Measurements from ENCODE around the gene POMC.

POMC gene

GRCh38 chr2:25197336-25198208, 29.2 kb upstream of the POMC start:
- no peak for TF ChIP-seq CTCF (IDR thresholded peaks at IDR 0.05; ENCODE audit: low read depth, low read length, missing control alignments)
- DNase-seq (ENCODE audit: extremely low read depth, low read depth): no peak

GRCh38 chr2:25194576-25195122, 26.3 kb upstream of the POMC start:
- no peak for TF ChIP-seq CTCF (IDR thresholded peaks at IDR 0.05; ENCODE audit: low read depth, low read length, missing control alignments)
- no peak for DNase-seq (ENCODE audit: extremely low read depth, low read depth)
- no peak overlapping the region for H3K4me3 ChIP-seq (replicated peaks; ENCODE audit: low read depth, low read length)

More at GRCh38 chr2:25197336-25198208, 29.2 kb upstream of the POMC start:
- H3K4me3 ChIP-seq (replicated peaks; ENCODE audit: low read depth, low read length): no peak overlapping the region

- TF ChIP-seq CTCF (IDR thresholded peaks at IDR 0.05; ENCODE audit: low read depth, low read length, missing control alignments): no peak
- no peak for DNase-seq (ENCODE audit: extremely low read depth, low read depth)
- H3K4me3 ChIP-seq (replicated peaks; ENCODE audit: low read depth, low read length): no peak overlapping the region
Observed at GRCh38 chr2:25190536-25190935, 22.2 kb upstream of the POMC start.

DNA sequence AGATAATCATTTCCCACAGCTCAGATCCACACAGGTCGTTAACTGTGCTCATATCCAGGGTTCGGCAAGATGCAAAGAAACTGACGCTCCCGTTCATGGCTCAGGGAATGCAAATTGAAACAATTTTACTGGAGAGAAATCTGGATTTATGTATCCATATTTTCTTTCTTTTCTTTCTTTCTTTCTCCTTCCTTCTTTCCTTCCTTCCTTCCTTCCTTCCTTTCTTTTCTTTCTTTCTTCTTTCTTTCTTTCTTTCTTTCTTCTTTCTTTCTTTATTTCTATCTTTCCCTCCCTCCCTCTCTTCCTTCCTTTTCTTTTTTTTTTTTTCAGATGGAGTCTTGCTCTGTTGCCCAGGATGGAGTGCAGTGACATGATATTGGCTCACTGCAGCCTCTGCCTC, 20.0 kb upstream of the POMC start:
- TF ChIP-seq CTCF (IDR thresholded peaks at IDR 0.05; ENCODE audit: low read depth, low read length, missing control alignments): no peak
- H3K4me3 ChIP-seq (replicated peaks; ENCODE audit: low read depth, low read length): no peak overlapping the region
- no peak for DNase-seq (ENCODE audit: extremely low read depth, low read depth)

DNA sequence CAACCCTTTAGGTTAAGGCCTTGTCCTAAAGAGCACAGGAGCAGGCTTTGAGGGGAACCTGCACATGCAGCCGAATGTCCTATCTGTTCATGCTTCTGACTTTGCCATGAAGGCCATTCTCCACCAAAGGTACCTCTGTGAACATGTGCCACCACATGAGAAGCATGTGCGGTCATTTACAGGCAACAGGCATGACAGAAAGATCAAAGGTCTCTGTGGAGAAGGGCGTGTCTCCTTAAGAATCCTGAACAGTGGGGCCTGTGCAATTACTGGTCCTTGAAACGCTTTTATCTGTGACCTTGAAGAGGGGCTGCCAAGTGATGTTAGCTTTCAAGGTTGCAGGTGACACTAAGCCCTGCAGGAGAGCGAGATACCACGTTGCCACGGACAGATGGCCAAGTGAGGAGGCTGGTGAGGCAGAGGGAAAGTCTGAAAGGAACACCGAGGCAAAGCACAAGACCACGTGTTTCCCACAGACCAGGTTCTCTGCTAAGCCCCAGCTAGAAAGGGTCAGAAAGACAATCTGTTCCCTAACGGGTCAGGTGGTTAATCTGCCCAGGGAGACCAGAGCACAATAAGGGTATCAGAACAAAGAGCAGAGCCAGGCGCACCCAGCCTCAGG, 19.5 kb upstream of the POMC start:
- no peak overlapping the region for H3K4me3 ChIP-seq (replicated peaks; ENCODE audit: low read depth, low read length)
- TF ChIP-seq CTCF (IDR thresholded peaks at IDR 0.05; ENCODE audit: low read depth, low read length, missing control alignments): no peak
- DNase-seq (ENCODE audit: extremely low read depth, low read depth): no peak

DNA sequence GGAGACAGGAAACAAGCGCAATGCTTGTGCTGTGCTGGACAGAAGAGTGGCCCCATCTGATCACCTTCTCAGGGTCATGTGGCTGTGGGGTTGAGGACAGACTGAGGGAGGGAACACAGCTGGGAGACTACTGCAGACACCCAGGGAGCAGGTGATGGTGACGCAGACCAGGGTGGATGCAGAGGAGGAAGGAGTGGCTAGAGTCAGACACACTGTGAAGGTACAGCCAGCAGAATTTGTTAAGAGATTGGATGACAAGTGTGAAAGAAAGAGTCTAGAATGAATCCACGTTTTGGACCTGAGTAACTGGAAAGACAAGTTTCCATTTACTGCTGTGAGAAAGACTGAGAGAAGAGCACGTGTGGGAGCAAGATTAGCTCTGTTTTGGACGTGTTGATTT, 15.9 kb upstream of the POMC start:
- no peak overlapping the region for H3K4me3 ChIP-seq (replicated peaks; ENCODE audit: low read depth, low read length)

More for the DNA sequence above, 15.9 kb upstream of the POMC start:
- TF ChIP-seq CTCF (IDR thresholded peaks at IDR 0.05; ENCODE audit: low read depth, low read length, missing control alignments): no peak
- no peak for DNase-seq (ENCODE audit: extremely low read depth, low read depth)

Data from HFF-Myc (cell line).